Body of pancreas (tissue), 4 donors: ENCODE results near the gene CLHC1.

Experiments
- POLR2A ChIP-seq, 3 donors: fragments of 450-650 bp; IDR thresholded peaks; one replicate each; pipeline ENCODE4 v1.6.1; 2016; ENCODE audit warnings: antibody characterized with exemption in 3 of 3, mild to moderate bottlenecking in 2 of 3
- TF ChIP-seq, protein P1 (sequence below), 7 experiments: fragments of 450-650 bp in 4 of 7; fragments of 200-600 bp in 3 of 7; sonication (generic) in 3 of 7; IDR thresholded peaks; one replicate each; pipeline ENCODE4 v1.5.1; 2016 to 2019; ENCODE audit warnings: antibody characterized with exemption in 7 of 7

DNA sequence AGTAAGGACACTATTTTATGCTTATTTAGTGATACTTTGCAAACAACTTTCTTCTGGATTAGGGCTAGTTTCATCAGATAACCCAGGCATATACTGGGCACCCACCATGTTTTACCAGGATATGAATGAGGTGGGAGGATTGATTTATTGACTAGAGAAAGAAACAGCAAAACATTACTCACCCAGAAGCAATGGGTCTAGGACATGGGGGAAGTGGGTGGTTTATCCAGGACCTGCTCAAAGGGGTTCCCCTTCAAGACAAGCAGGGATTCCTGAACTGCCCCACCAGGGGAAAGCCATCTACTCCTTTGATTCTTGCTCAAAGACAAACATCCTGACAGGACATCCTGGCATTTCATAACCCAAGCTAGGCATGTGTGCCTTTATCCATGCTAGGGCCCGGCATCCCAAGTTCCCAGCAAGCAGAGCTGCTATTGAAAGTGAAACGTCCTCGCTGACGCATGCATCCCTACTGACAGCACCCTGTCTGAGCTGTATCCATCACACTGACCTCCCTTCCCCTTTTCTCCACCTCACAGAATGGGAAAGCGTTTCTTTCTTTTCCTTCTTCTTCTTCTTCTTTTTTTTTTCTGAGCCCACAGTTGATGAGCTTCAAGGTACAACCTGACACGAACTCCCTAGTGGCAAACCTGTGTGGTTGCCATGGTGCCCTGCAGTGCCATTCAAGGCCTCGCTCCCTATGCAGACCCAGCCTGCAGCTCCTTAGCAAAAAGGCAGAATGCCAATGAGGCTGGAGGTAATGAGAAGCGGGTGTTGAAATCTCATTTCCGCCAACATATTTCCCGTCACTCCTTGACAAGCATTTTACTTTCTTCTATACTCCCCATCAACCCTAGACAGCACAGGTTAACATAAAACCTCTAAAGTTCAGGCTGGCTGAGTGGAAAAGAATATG, 70.5 kb downstream of the CLHC1 start:
- TF ChIP-seq, protein P1, sequence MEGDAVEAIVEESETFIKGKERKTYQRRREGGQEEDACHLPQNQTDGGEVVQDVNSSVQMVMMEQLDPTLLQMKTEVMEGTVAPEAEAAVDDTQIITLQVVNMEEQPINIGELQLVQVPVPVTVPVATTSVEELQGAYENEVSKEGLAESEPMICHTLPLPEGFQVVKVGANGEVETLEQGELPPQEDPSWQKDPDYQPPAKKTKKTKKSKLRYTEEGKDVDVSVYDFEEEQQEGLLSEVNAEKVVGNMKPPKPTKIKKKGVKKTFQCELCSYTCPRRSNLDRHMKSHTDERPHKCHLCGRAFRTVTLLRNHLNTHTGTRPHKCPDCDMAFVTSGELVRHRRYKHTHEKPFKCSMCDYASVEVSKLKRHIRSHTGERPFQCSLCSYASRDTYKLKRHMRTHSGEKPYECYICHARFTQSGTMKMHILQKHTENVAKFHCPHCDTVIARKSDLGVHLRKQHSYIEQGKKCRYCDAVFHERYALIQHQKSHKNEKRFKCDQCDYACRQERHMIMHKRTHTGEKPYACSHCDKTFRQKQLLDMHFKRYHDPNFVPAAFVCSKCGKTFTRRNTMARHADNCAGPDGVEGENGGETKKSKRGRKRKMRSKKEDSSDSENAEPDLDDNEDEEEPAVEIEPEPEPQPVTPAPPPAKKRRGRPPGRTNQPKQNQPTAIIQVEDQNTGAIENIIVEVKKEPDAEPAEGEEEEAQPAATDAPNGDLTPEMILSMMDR (IDR thresholded peaks at IDR 0.05), result no peak
- TF ChIP-seq POLR2A (IDR thresholded peaks at IDR 0.05), result no peak
